ENCODE data around the gene SOS2. TPM values are rescaled to one million over a fixed set of nuclear protein-coding genes. Genes with fewer than 3 reads are reported as not detected.

SOS2 gene
- total and polyA plus RNA-seq, 2 donors (not counting 1 experiment from before 2014, with no cell fraction given), result 16.1 to 23.8 TPM

- no peak overlapping the region for H2AFZ ChIP-seq (ENCODE audit: low read length)
- H3K9ac ChIP-seq (ENCODE audit: insufficient read depth, low read length), result no peak overlapping the region
- no peaks in the 10 kb centered on the region for H3K36me3 ChIP-seq (ENCODE audit: control insufficient read depth, insufficient read depth, low read length)
- no peaks in the 10 kb centered on the region for H3K27me3 ChIP-seq (ENCODE audit: control insufficient read depth, insufficient read depth, low read length)
- no peak overlapping the region for H3K4me2 ChIP-seq (ENCODE audit: extremely low read depth, insufficient read depth, low read length)
- H3K9me3 ChIP-seq (ENCODE audit: control insufficient read depth, insufficient read depth, low read depth, low read length), result no peaks in the 10 kb centered on the region
- H3K27ac ChIP-seq (ENCODE audit: insufficient read depth, low read length), result no peak overlapping the region
- no peaks in the 10 kb centered on the region for H3K79me2 ChIP-seq (ENCODE audit: control insufficient read depth, insufficient read depth, low read length)
- no peaks in the 10 kb centered on the region for H4K20me1 ChIP-seq (ENCODE audit: control insufficient read depth, extremely low read depth, insufficient read depth, low read length)
- DNase-seq (ENCODE audit: low read depth in 2 of 2), result no peak
- H3K4me1 ChIP-seq (ENCODE audit: control insufficient read depth, extremely low read depth, insufficient read depth, low read length), result no peaks in the 10 kb centered on the region
- H3K4me3 ChIP-seq (replicated peaks in 1 of 4; ENCODE audit: control extremely low read depth in 1 of 4, insufficient read depth in 1 of 4, low read depth in 3 of 4, low read length in 4 of 4), result no peak overlapping the region
- TF ChIP-seq CTCF (conservative IDR thresholded peaks at IDR 0.05 in 1 of 2, IDR thresholded peaks at IDR 0.05 in 1 of 2; ENCODE audit: low read depth in 1 of 2, low read length in 2 of 2) (no peak), EZH2 (IDR thresholded peaks at IDR 0.05; ENCODE audit: low read length, missing control alignments) (no peak)
Measured at GRCh38 chr14:50089208-50089607, 142.2 kb downstream of the SOS2 start.

DNA sequence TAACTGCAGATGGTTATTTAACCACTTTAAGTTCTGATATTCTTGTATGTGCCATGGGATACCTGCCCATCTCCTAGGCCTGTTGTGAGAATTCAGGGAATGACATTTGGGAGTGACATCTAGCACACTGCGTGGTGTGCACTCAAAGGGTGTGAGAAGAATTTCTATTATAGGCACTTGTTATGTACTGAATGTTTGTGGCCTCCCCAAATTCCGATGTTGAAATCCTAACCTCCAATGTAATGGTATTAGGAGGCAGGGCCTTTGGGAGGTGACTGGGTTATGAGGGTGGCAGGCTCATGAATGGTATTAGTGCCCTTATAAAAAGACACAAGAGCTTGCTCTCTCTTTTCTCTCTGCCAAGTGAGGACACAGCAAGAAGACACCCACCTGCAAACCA is 142.6 kb downstream of the SOS2 start:
- DNase-seq (ENCODE audit: low read depth in 2 of 2), result no peak
- no peaks in the 10 kb centered on the region for H3K79me2 ChIP-seq (ENCODE audit: control insufficient read depth, insufficient read depth, low read length)
- no peak overlapping the region for H2AFZ ChIP-seq (ENCODE audit: low read length)
- TF ChIP-seq EZH2 (IDR thresholded peaks at IDR 0.05; ENCODE audit: low read length, missing control alignments) (no peak), CTCF (conservative IDR thresholded peaks at IDR 0.05 in 1 of 2, IDR thresholded peaks at IDR 0.05 in 1 of 2; ENCODE audit: low read depth in 1 of 2, low read length in 2 of 2) (no peak)
- no peak overlapping the region for H3K4me2 ChIP-seq (ENCODE audit: extremely low read depth, insufficient read depth, low read length)
- H3K4me1 ChIP-seq (ENCODE audit: control insufficient read depth, extremely low read depth, insufficient read depth, low read length), result no peaks in the 10 kb centered on the region
- no peaks in the 10 kb centered on the region for H3K27me3 ChIP-seq (ENCODE audit: control insufficient read depth, insufficient read depth, low read length)
- no peaks in the 10 kb centered on the region for H3K36me3 ChIP-seq (ENCODE audit: control insufficient read depth, insufficient read depth, low read length)
- no peak overlapping the region for H3K4me3 ChIP-seq (replicated peaks in 1 of 4; ENCODE audit: control extremely low read depth in 1 of 4, insufficient read depth in 1 of 4, low read depth in 3 of 4, low read length in 4 of 4)
- no peak overlapping the region for H3K27ac ChIP-seq (ENCODE audit: insufficient read depth, low read length)
- H4K20me1 ChIP-seq (ENCODE audit: control insufficient read depth, extremely low read depth, insufficient read depth, low read length), result no peaks in the 10 kb centered on the region
- H3K9me3 ChIP-seq (ENCODE audit: control insufficient read depth, insufficient read depth, low read depth, low read length), result no peaks in the 10 kb centered on the region
- no peak overlapping the region for H3K9ac ChIP-seq (ENCODE audit: insufficient read depth, low read length)

- Histone ChIP-seq H3K27me3 (ENCODE audit: control insufficient read depth, insufficient read depth, low read length) (no peaks in the 10 kb centered on the region), H4K20me1 (ENCODE audit: control insufficient read depth, extremely low read depth, insufficient read depth, low read length) (no peaks in the 10 kb centered on the region), H2AFZ (ENCODE audit: low read length) (no peak overlapping the region), H3K4me1 (ENCODE audit: control insufficient read depth, extremely low read depth, insufficient read depth, low read length) (peaks cover 2% of the 10 kb centered on the region), H3K79me2 (ENCODE audit: control insufficient read depth, insufficient read depth, low read length) (no peaks in the 10 kb centered on the region), H3K9ac (ENCODE audit: insufficient read depth, low read length) (no peak overlapping the region), H3K4me3 (replicated peaks in 1 of 4; ENCODE audit: control extremely low read depth in 1 of 4, insufficient read depth in 1 of 4, low read depth in 3 of 4, low read length in 4 of 4) (no peak overlapping the region), H3K27ac (ENCODE audit: insufficient read depth, low read length) (no peak overlapping the region), H3K4me2 (ENCODE audit: extremely low read depth, insufficient read depth, low read length) (no peak overlapping the region), H3K9me3 (ENCODE audit: control insufficient read depth, insufficient read depth, low read depth, low read length) (no peaks in the 10 kb centered on the region), H3K36me3 (ENCODE audit: control insufficient read depth, insufficient read depth, low read length) (no peaks in the 10 kb centered on the region)
- no peak for DNase-seq (ENCODE audit: low read depth in 2 of 2)
- TF ChIP-seq CTCF (conservative IDR thresholded peaks at IDR 0.05 in 1 of 2, IDR thresholded peaks at IDR 0.05 in 1 of 2; ENCODE audit: low read depth in 1 of 2, low read length in 2 of 2) (no peak), EZH2 (IDR thresholded peaks at IDR 0.05; ENCODE audit: low read length, missing control alignments) (no peak)
Measured at GRCh38 chr14:50088117-50088515, 143.3 kb downstream of the SOS2 start.
